Caco-2 (cell line): ENCODE results near the gene TRIM49. TPM values are rescaled to one million over a fixed set of nuclear protein-coding genes. Genes with fewer than 3 reads are reported as not detected.
"Not testable (repeated sequence)": the region's sequence is repeated elsewhere in the genome, so short reads cannot be mapped to it uniquely, and the experiment has no call there.

Experiments
- Bru-seq: library from RNA; stranded (reverse); fragments of 400-500 nt; gene quantifications from one replicate; lab custom pipeline; 2021; lab: Mats Ljungman, UMichigan
- BruChase-seq, 2 experiments: library from RNA; stranded (reverse); fragments of 400-500 nt; gene quantifications; one replicate each; lab custom pipeline; 2021; lab: Mats Ljungman, UMichigan
- BruUV-seq: library from RNA; stranded (reverse); fragments of 400-500 nt; replicated peaks from 2 replicates; lab custom pipeline; 2021; lab: Mats Ljungman, UMichigan
- CTCF ChIA-PET: fragments of 300-600 bp; sonication (Branson Sonifier 250); formaldehyde crosslinking; loops from one replicate; lab custom pipeline; 2022; ENCODE audit warnings: antibody characterized with exemption; lab: Charles Lee
- POLR2A ChIA-PET: fragments of 300-600 bp; sonication (Branson Sonifier 250); formaldehyde crosslinking; loops from one replicate; lab custom pipeline; 2022; ENCODE audit warnings: antibody characterized with exemption; lab: Charles Lee
- DNase-seq, 2 experiments: peaks; one replicate each; pipeline versions ENCODE4 v3.0.0 to v3.0.0-alpha.2; 2020 to 2022
- H3K27me3 ChIP-seq: replicated peaks from 2 replicates; pipeline ENCODE4 v1.6.0; 2011; ENCODE audit warnings: low read length; ENCODE audit not compliant: control insufficient read depth, insufficient read depth
- H3K36me3 ChIP-seq: 2 replicates; pipeline ENCODE4 v1.5.1; 2011; ENCODE audit warnings: low read length; ENCODE audit not compliant: control insufficient read depth, insufficient read depth
- H3K4me1 ChIP-seq: fragments of 250-450 bp; sonication (Bioruptor Pico); 2 replicates; pipeline ENCODE4 v1.5.1; 2020; ENCODE audit warnings: mild to moderate bottlenecking
- H3K4me3 ChIP-seq: 2 replicates; pipeline ENCODE4 v1.5.1; 2011; ENCODE audit warnings: low read depth, mild to moderate bottlenecking, control low read depth, low read length
- H3K9me3 ChIP-seq: fragments of 250-450 bp; sonication (Bioruptor Pico); 2 replicates; pipeline ENCODE4 v1.5.1; 2020; ENCODE audit warnings: mild to moderate bottlenecking, moderate library complexity
- H3K27ac Mint-ChIP-seq: one replicate; pipeline ENCODE4 v1.8.0; 2022; ENCODE audit warnings: mixed read lengths; ENCODE audit not compliant: unreplicated experiment
- H3K27me3 Mint-ChIP-seq: one replicate; pipeline ENCODE4 v1.8.0; 2022; ENCODE audit warnings: mixed read lengths; ENCODE audit not compliant: insufficient read depth, unreplicated experiment
- H3K36me3 Mint-ChIP-seq: one replicate; pipeline ENCODE4 v1.8.0; 2022; ENCODE audit warnings: mild to moderate bottlenecking, mixed read lengths; ENCODE audit not compliant: insufficient read depth, unreplicated experiment
- H3K4me1 Mint-ChIP-seq: one replicate; pipeline ENCODE4 v1.8.0; 2022; ENCODE audit warnings: low read depth, mixed read lengths; ENCODE audit not compliant: unreplicated experiment
- H3K4me3 Mint-ChIP-seq: one replicate; pipeline ENCODE4 v1.8.0; 2022; ENCODE audit warnings: mild to moderate bottlenecking, moderate library complexity, mixed read lengths; ENCODE audit not compliant: unreplicated experiment
- H3K9me3 Mint-ChIP-seq: one replicate; pipeline ENCODE4 v1.8.0; 2022; ENCODE audit warnings: mixed read lengths; ENCODE audit not compliant: unreplicated experiment
- intact Hi-C: fragments of 100-400 bp; cut with micrococcal nuclease; formaldehyde crosslinking; loops from one replicate; pipeline ENCODE4 v1.10.0; 2022; ENCODE audit not compliant: unreplicated experiment
- long read RNA-seq: library from polyadenylated mRNA; stranded (forward); transcript quantifications from one replicate; pipeline ENCODE4 v2.0.0, GENCODE V29; 2022
- total RNA-seq: library from RNA; stranded (reverse); gene quantifications from 2 replicates; pipeline ENCODE4 v1.2.3, GENCODE V29; 2022

The TRIM49 gene
- total RNA-seq = not detected in 2 replicates
- not detected for Bru-seq, nascent RNA
- BruChase-seq, experiment 1, labeled RNA remaining after a 2-hour chase = percentile 4 among the genes with signal in this experiment
- BruChase-seq, experiment 2, labeled RNA remaining after a 6-hour chase = not detected
- long read RNA-seq = 0 reads

DNA sequence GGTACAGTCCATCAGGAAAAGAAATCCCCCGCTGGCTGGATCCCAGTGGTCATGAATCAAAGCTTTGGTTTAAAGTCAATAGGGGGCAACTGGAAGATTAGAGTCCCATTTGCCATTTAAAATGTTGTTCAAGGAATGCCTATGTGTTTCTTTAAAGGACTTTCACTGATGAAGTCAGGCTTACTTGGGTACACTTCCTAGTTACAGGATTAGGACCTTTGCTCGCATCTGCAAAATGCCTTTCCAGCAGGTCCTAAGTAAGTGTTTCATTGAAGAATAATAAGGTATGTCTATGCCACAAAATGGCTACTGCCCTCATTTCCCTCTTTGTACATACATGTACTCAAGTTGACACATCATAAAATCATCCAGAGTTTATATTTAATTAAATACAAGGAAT, at the start of gene TRIM49:
TRIM49 (minus strand) TSS at position 101 of the 400 bp plus-strand sequence. CDS start 4,106 bp downstream, outside the sequence.
- not testable (repeated sequence) for BruUV-seq, H3K9me3 Mint-ChIP-seq, H3K27me3 Mint-ChIP-seq

DNA sequence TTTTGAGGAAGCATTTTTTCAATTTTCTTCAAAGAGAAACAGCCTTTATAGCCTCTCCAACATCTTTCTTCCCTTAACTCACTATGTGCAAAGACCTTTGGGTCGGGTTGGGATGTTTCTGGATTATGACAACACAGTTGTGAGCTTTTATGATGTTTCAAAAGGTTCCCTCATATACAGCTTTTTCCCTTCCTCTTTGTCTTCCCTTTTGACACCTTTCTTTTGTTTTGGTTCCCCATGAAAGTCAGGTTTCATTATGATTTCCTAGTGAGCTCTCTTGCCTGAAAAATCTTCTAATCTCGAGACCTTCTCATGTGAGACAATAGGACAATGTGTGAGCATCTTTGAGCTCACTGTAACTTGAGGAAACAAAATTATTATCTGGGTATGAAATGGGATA, 18.3 kb upstream of the TRIM49 start:
- H3K4me3 ChIP-seq, H3K27me3 Mint-ChIP-seq, intact Hi-C loops, H3K36me3 Mint-ChIP-seq, H3K4me1 ChIP-seq, H3K4me3 Mint-ChIP-seq, H3K27me3 ChIP-seq, POLR2A ChIA-PET, CTCF ChIA-PET, H3K9me3 Mint-ChIP-seq, H3K36me3 ChIP-seq, H3K4me1 Mint-ChIP-seq, BruUV-seq, H3K9me3 ChIP-seq, DNase-seq, H3K27ac Mint-ChIP-seq: not testable (repeated sequence)

More for the DNA sequence above, at the start of gene TRIM49:
- POLR2A ChIA-PET, H3K4me3 Mint-ChIP-seq, H3K36me3 Mint-ChIP-seq, H3K27ac Mint-ChIP-seq, H3K36me3 ChIP-seq, H3K27me3 ChIP-seq, CTCF ChIA-PET, H3K4me1 ChIP-seq, H3K9me3 ChIP-seq, DNase-seq, H3K4me3 ChIP-seq, intact Hi-C loops, H3K4me1 Mint-ChIP-seq: not testable (repeated sequence)

- H3K9me3 ChIP-seq, DNase-seq, BruUV-seq, POLR2A ChIA-PET, H3K27ac Mint-ChIP-seq, intact Hi-C loops, H3K36me3 ChIP-seq, H3K4me1 ChIP-seq, CTCF ChIA-PET, H3K4me1 Mint-ChIP-seq, H3K27me3 ChIP-seq, H3K4me3 Mint-ChIP-seq, H3K4me3 ChIP-seq, H3K36me3 Mint-ChIP-seq, H3K27me3 Mint-ChIP-seq, H3K9me3 Mint-ChIP-seq: not testable (repeated sequence)
Measured at GRCh38 chr11:89820008-89820407, 11.6 kb upstream of the TRIM49 start.

- H3K27me3 Mint-ChIP-seq, POLR2A ChIA-PET, H3K36me3 Mint-ChIP-seq, H3K36me3 ChIP-seq, DNase-seq, H3K4me3 ChIP-seq, CTCF ChIA-PET, intact Hi-C loops, H3K9me3 ChIP-seq, H3K27ac Mint-ChIP-seq, H3K27me3 ChIP-seq, H3K9me3 Mint-ChIP-seq, H3K4me3 Mint-ChIP-seq, H3K4me1 Mint-ChIP-seq, H3K4me1 ChIP-seq, BruUV-seq: not testable (repeated sequence)
Measured at GRCh38 chr11:89813535-89813934, 5.2 kb upstream of the TRIM49 start.

DNA sequence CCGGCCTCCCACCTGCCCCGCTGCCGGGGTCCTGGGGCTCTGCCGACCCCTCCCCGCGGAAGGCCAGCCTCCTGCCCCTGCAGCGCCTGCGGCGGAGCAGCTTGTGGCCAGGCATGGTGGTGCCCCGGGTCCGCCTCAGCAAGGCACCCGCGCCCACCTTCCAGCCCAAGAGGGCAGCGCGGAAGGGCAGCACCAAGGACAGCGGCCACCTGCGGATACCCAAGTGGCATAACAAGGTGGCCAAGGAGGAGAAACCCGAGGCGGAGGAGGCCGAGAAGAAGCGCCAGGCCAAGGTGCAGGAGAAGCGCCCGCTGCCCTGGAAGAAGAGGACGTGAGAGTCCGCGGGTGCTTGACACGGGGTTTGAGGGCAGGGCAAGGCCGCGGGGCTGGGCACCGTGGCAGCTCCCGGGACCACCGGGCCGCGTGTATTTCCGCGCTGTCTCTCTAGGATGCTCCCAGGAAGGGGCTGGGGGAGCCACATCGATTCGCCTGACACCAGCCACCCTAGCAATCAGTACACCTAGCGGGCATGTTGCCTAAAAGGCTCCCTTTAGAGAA, 20.8 kb downstream of the TRIM49 start:
- BruUV-seq, POLR2A ChIA-PET, intact Hi-C loops, H3K9me3 ChIP-seq, H3K36me3 ChIP-seq, CTCF ChIA-PET, H3K27ac Mint-ChIP-seq, H3K27me3 Mint-ChIP-seq, H3K4me3 Mint-ChIP-seq, H3K4me1 Mint-ChIP-seq, H3K4me1 ChIP-seq, DNase-seq, H3K9me3 Mint-ChIP-seq, H3K36me3 Mint-ChIP-seq, H3K4me3 ChIP-seq, H3K27me3 ChIP-seq: not testable (repeated sequence)

DNA sequence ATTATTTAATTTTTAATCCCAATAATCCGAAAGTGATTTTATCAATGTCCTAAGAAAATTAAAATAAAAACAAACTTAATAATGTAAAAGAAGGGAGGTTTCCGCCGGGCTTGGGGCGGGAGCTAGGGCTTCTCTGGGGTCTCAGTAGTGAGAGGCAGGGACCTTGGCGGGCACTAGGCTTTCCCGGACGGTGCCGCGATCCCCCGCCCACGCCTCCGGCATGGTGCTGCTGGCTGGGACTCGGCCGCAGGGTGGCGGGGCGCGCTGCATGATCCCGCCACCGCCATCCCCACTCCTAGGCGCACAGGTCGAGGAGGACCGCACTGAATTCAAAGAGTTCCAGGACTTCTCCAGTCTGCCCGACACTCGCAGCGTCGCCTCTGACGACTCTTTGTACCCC, 22.6 kb downstream of the TRIM49 start:
- H3K4me1 ChIP-seq, H3K4me1 Mint-ChIP-seq, H3K27ac Mint-ChIP-seq, BruUV-seq, DNase-seq, CTCF ChIA-PET, H3K27me3 Mint-ChIP-seq, intact Hi-C loops, H3K9me3 Mint-ChIP-seq, H3K4me3 Mint-ChIP-seq, H3K4me3 ChIP-seq, POLR2A ChIA-PET, H3K9me3 ChIP-seq, H3K36me3 Mint-ChIP-seq, H3K27me3 ChIP-seq, H3K36me3 ChIP-seq: not testable (repeated sequence)

GRCh38 chr11:89750822-89751221, 57.6 kb downstream of the TRIM49 start:
- H3K4me3 ChIP-seq, DNase-seq, H3K4me1 Mint-ChIP-seq, CTCF ChIA-PET, H3K9me3 Mint-ChIP-seq, H3K27me3 ChIP-seq, intact Hi-C loops, H3K4me3 Mint-ChIP-seq, H3K36me3 Mint-ChIP-seq, H3K4me1 ChIP-seq, POLR2A ChIA-PET, H3K36me3 ChIP-seq, BruUV-seq, H3K9me3 ChIP-seq, H3K27ac Mint-ChIP-seq, H3K27me3 Mint-ChIP-seq: not testable (repeated sequence)
